ENCODE measurements around the gene C2orf81. TPM values are rescaled to one million over a fixed set of nuclear protein-coding genes. Genes with fewer than 3 reads are reported as not detected.

C2orf81 gene
- total and polyA plus RNA-seq, 10 of the 15 experiments (the other 5 are each of a cell fraction or from before 2014, with no cell fraction given): 0.10 to 9.8 (median 2.7) TPM

DNA sequence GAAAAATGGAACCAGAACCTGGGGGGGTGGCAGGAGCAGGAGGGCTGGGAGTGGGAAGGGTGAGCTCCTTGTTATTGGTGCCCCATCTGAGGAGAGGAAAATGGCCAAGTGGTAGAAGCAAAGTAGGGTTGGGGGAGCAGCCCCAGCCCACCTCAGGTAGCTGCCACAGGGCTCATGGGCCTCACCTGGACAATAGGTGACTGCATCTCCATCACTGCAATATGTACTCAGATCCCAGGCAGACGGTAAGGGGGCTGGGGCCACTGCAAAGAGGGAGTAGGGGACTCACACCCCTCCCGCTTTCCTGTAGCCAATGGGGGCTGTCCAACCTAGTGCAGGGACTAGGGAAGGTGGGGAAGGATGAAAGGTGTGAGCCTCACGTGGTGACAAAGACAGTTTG lies 4.2 kb downstream of the C2orf81 start:
- DNase-seq (ENCODE audit: low read depth, low spot score) (no peak), FAIRE-seq (no peak), ATAC-seq (no peak)
- Histone ChIP-seq H4K20me1 (ENCODE audit: control insufficient read depth, insufficient read depth) (no peaks in the 10 kb centered on the region), H2AFZ (ENCODE audit: control insufficient read depth, low read depth, low read length) (no peak overlapping the region), H3K9ac (ENCODE audit: control insufficient read depth, insufficient read depth, low read length) (no peak overlapping the region), H3K27me3 (replicated peaks in 1 of 2; ENCODE audit: control insufficient read depth in 2 of 2, insufficient read depth in 2 of 2, low read length in 1 of 2) (no peaks in the 10 kb centered on the region), H3K9me3 (replicated peaks; ENCODE audit: control insufficient read depth, insufficient read depth, low read length) (no peaks in the 10 kb centered on the region), H3K27ac (ENCODE audit: control insufficient read depth, insufficient read depth) (no peak overlapping the region), H3K4me3 (no peak overlapping the region), H3K4me2 (ENCODE audit: control insufficient read depth, insufficient read depth) (no peak overlapping the region), H3K4me1 (ENCODE audit: control insufficient read depth, insufficient read depth, low read length) (peaks cover 46% of the 10 kb centered on the region), H3K79me2 (ENCODE audit: control insufficient read depth, insufficient read depth, low read length) (peaks cover 5% of the 10 kb centered on the region), H3K36me3 (ENCODE audit: control insufficient read depth in 2 of 2, insufficient read depth in 2 of 2, low read length in 1 of 2) (no peaks in the 10 kb centered on the region)
- POLR2A ChIA-PET: no interaction called here
- intact Hi-C loops (cut with micrococcal nuclease; ENCODE audit: unreplicated experiment): no loop called here
- in situ Hi-C loops (cut with MboI): no loop called here
- TF ChIP-seq CREM (IDR thresholded peaks at IDR 0.05; ENCODE audit: low read depth) (no peak), NFXL1 (IDR thresholded peaks at IDR 0.05; ENCODE audit: borderline replicate concordance) (no peak), STAT1 (conservative IDR thresholded peaks at IDR 0.05) (no peak), ZZZ3 (IDR thresholded peaks at IDR 0.05; ENCODE audit: control insufficient read depth, insufficient read length, low read depth) (no peak), EED (IDR thresholded peaks at IDR 0.05; ENCODE audit: low read depth) (no peak), MEF2A (IDR thresholded peaks at IDR 0.05; ENCODE audit: insufficient read depth, low read depth, low read length) (no peak), CBFB (IDR thresholded peaks at IDR 0.05; ENCODE audit: low read depth) (no peak), TBL1XR1 (IDR thresholded peaks at IDR 0.05; ENCODE audit: low read depth, low read length) (no peak), NBN (IDR thresholded peaks at IDR 0.05) (no peak), NFIC (IDR thresholded peaks at IDR 0.05; ENCODE audit: low read depth, low read length) (no peak), TCF7 (IDR thresholded peaks at IDR 0.05; ENCODE audit: borderline replicate concordance) (no peak), SREBF2 (IDR thresholded peaks at IDR 0.05; ENCODE audit: low read length) (no peak), FOXM1 (IDR thresholded peaks at IDR 0.05; ENCODE audit: low read depth, low read length) (no peak), POU2F2 (IDR thresholded peaks at IDR 0.05; ENCODE audit: borderline replicate concordance, low read depth, low read length) (no peak)
- TF ChIP-seq, protein P1, sequence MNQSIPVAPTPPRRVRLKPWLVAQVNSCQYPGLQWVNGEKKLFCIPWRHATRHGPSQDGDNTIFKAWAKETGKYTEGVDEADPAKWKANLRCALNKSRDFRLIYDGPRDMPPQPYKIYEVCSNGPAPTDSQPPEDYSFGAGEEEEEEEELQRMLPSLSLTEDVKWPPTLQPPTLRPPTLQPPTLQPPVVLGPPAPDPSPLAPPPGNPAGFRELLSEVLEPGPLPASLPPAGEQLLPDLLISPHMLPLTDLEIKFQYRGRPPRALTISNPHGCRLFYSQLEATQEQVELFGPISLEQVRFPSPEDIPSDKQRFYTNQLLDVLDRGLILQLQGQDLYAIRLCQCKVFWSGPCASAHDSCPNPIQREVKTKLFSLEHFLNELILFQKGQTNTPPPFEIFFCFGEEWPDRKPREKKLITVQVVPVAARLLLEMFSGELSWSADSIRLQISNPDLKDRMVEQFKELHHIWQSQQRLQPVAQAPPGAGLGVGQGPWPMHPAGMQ (IDR thresholded peaks at IDR 0.05; ENCODE audit: borderline replicate concordance): no peak
- TF ChIP-seq, protein P2, sequence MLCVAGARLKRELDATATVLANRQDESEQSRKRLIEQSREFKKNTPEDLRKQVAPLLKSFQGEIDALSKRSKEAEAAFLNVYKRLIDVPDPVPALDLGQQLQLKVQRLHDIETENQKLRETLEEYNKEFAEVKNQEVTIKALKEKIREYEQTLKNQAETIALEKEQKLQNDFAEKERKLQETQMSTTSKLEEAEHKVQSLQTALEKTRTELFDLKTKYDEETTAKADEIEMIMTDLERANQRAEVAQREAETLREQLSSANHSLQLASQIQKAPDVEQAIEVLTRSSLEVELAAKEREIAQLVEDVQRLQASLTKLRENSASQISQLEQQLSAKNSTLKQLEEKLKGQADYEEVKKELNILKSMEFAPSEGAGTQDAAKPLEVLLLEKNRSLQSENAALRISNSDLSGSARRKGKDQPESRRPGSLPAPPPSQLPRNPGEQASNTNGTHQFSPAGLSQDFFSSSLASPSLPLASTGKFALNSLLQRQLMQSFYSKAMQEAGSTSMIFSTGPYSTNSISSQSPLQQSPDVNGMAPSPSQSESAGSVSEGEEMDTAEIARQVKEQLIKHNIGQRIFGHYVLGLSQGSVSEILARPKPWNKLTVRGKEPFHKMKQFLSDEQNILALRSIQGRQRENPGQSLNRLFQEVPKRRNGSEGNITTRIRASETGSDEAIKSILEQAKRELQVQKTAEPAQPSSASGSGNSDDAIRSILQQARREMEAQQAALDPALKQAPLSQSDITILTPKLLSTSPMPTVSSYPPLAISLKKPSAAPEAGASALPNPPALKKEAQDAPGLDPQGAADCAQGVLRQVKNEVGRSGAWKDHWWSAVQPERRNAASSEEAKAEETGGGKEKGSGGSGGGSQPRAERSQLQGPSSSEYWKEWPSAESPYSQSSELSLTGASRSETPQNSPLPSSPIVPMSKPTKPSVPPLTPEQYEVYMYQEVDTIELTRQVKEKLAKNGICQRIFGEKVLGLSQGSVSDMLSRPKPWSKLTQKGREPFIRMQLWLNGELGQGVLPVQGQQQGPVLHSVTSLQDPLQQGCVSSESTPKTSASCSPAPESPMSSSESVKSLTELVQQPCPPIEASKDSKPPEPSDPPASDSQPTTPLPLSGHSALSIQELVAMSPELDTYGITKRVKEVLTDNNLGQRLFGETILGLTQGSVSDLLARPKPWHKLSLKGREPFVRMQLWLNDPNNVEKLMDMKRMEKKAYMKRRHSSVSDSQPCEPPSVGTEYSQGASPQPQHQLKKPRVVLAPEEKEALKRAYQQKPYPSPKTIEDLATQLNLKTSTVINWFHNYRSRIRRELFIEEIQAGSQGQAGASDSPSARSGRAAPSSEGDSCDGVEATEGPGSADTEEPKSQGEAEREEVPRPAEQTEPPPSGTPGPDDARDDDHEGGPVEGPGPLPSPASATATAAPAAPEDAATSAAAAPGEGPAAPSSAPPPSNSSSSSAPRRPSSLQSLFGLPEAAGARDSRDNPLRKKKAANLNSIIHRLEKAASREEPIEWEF (IDR thresholded peaks at IDR 0.05; ENCODE audit: insufficient replicate concordance, low read depth, low read length): no peak
- TF ChIP-seq, protein P3, sequence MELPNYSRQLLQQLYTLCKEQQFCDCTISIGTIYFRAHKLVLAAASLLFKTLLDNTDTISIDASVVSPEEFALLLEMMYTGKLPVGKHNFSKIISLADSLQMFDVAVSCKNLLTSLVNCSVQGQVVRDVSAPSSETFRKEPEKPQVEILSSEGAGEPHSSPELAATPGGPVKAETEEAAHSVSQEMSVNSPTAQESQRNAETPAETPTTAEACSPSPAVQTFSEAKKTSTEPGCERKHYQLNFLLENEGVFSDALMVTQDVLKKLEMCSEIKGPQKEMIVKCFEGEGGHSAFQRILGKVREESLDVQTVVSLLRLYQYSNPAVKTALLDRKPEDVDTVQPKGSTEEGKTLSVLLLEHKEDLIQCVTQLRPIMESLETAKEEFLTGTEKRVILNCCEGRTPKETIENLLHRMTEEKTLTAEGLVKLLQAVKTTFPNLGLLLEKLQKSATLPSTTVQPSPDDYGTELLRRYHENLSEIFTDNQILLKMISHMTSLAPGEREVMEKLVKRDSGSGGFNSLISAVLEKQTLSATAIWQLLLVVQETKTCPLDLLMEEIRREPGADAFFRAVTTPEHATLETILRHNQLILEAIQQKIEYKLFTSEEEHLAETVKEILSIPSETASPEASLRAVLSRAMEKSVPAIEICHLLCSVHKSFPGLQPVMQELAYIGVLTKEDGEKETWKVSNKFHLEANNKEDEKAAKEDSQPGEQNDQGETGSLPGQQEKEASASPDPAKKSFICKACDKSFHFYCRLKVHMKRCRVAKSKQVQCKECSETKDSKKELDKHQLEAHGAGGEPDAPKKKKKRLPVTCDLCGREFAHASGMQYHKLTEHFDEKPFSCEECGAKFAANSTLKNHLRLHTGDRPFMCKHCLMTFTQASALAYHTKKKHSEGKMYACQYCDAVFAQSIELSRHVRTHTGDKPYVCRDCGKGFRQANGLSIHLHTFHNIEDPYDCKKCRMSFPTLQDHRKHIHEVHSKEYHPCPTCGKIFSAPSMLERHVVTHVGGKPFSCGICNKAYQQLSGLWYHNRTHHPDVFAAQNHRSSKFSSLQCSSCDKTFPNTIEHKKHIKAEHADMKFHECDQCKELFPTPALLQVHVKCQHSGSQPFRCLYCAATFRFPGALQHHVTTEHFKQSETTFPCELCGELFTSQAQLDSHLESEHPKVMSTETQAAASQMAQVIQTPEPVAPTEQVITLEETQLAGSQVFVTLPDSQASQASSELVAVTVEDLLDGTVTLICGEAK (IDR thresholded peaks at IDR 0.05; ENCODE audit: borderline replicate concordance): no peak
- CTCF ChIA-PET: no interaction called here
- SMC1A ChIA-PET (ENCODE audit: uncharacterized antibody, unreplicated experiment): interaction anchor here (0.6 kb wide), 1 partner anchor 57 kb away, joined by 3 read pairs; no protein-coding TSS in a partner anchor
- 57% methylated on average over 3 of the region's 3 CpGs for WGBS (ENCODE audit: insufficient coverage, insufficient replicate concordance, low lambda C conversion rate, missing lambda C conversion rate)
- BruUV-seq (replicated peaks): no TSS peak
- RAD21 ChIA-PET (ENCODE audit: unreplicated experiment): no interaction called here
